Keratinocyte (primary cell): ENCODE measurements around the gene ITPR1.

ENCODE experiments used
- EZH2 ChIP-seq: IDR thresholded peaks from one replicate; pipeline ENCODE4 v1.6.1; 2012; ENCODE audit warnings: inconsistent platforms, mild to moderate bottlenecking, low read length, moderate library complexity
- TF ChIP-seq, protein P1 (sequence below), 3 experiments: IDR thresholded peaks in 1 of 3; conservative IDR thresholded peaks in 1 of 3; optimal IDR thresholded peaks in 1 of 3; 2 replicates in 2 of 3; 3 replicates in 1 of 3; pipeline versions ENCODE3 to v1.5.1; 2011; ENCODE audit warnings: low read length in 3 of 3, mild to moderate bottlenecking in 3 of 3, moderate library complexity in 2 of 3, control low read depth in 1 of 3, inconsistent platforms in 1 of 3; ENCODE audit not compliant: insufficient read depth in 2 of 3; ENCODE audit errors: extremely low read depth in 1 of 3

DNA sequence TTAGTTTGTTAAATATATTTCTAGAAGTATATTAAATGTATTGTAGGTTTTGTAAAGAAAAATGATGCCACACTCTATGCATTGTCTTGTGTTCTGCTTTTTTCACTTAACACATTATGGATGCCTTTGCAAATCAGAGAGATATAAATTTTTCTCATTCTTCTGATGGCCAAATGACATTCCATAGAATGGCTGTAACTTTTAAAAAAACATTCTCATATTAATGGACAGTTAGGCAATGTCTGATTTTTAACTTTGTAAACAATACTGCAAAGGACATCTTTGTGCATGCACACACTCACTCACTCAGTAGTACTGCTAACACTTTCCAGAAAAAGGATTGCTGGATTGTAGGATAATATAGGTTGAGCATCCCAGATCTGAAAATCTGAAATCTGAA lies 195.9 kb downstream of the ITPR1 start:
- no peak for TF ChIP-seq EZH2
- TF ChIP-seq, protein P1, sequence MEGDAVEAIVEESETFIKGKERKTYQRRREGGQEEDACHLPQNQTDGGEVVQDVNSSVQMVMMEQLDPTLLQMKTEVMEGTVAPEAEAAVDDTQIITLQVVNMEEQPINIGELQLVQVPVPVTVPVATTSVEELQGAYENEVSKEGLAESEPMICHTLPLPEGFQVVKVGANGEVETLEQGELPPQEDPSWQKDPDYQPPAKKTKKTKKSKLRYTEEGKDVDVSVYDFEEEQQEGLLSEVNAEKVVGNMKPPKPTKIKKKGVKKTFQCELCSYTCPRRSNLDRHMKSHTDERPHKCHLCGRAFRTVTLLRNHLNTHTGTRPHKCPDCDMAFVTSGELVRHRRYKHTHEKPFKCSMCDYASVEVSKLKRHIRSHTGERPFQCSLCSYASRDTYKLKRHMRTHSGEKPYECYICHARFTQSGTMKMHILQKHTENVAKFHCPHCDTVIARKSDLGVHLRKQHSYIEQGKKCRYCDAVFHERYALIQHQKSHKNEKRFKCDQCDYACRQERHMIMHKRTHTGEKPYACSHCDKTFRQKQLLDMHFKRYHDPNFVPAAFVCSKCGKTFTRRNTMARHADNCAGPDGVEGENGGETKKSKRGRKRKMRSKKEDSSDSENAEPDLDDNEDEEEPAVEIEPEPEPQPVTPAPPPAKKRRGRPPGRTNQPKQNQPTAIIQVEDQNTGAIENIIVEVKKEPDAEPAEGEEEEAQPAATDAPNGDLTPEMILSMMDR (optimal IDR thresholded peaks at IDR 0.05 in 1 of 3, IDR thresholded peaks at IDR 0.05 in 1 of 3, conservative IDR thresholded peaks at IDR 0.05 in 1 of 3; ENCODE audit: extremely low read depth in 1 of 3, insufficient read depth in 2 of 3, low read length in 3 of 3) = no peak
